Bladder microvascular endothelial cell (primary cell): ENCODE measurements around the gene BICD1. TPM values are rescaled to one million over a fixed set of nuclear protein-coding genes. Genes with fewer than 3 reads are reported as not detected.

Experiments
- total RNA-seq: library from RNA; depleted of rRNA; stranded (reverse); fragments of >200 nt; gene quantifications from 2 replicates; pipeline ENCODE4 v1.2.3, GENCODE V29; 2014

The BICD1 gene
- 7.4 and 54.9 TPM in 2 replicates for total RNA-seq

GRCh38 chr12:32106517-32107358, at the start of gene BICD1:
Gene BICD1 (plus strand): TSS chr12:32106847. CDS start chr12:32107332, 485 bp downstream.

GRCh38 chr12:32399370-32400113, 292.9 kb downstream of the BICD1 start, which contains the start of gene FGD4:
Gene FGD4 (plus strand): TSS chr12:32399558.

Other genes starting within 250 kb of the BICD1 start
- gene RESF1, start 147.4 kb upstream of the BICD1 start, total RNA-seq, result 73.3 and 79.5 TPM in 2 replicates